Neural cell (in vitro differentiated cells): Measurements from ENCODE around the gene SBK3.

Source experiments
- EP300 ChIP-seq: fragments of 450-650 bp; conservative IDR thresholded peaks from 2 replicates; pipeline ENCODE4 v1.6.1; 2014; ENCODE audit warnings: antibody characterized with exemption, mild to moderate bottlenecking, moderate library complexity; ENCODE audit not compliant: poor library complexity, severe bottlenecking
- EZH2 ChIP-seq: fragments of 200-600, 300-800 bp; shearing (Covaris generic), sonication (generic); IDR thresholded peaks from 2 replicates; pipeline ENCODE4 v1.6.1; 2014; ENCODE audit warnings: antibody characterized with exemption, low read length, borderline replicate concordance, mild to moderate bottlenecking; ENCODE audit not compliant: insufficient read depth, poor library complexity, severe bottlenecking
- MXI1 ChIP-seq: fragments of 450-650 bp; conservative IDR thresholded peaks from 2 replicates; pipeline ENCODE4 v1.6.1; 2014; ENCODE audit warnings: antibody characterized with exemption, mild to moderate bottlenecking; ENCODE audit not compliant: poor library complexity, severe bottlenecking
- POLR2AphosphoS5 ChIP-seq: IDR thresholded peaks from 2 replicates; pipeline ENCODE4 v1.6.1; 2012
- RAD21 ChIP-seq: fragments of 450-650 bp; conservative IDR thresholded peaks from 2 replicates; pipeline ENCODE4 v1.6.1; 2014; ENCODE audit warnings: antibody characterized with exemption, mild to moderate bottlenecking, moderate library complexity
- REST ChIP-seq: IDR thresholded peaks from 2 replicates; pipeline ENCODE4 v1.6.1; 2012; ENCODE audit warnings: borderline replicate concordance
- SMC3 ChIP-seq: fragments of 450-650 bp; conservative IDR thresholded peaks from 2 replicates; pipeline ENCODE4 v1.6.1; 2014; ENCODE audit warnings: antibody characterized with exemption, mild to moderate bottlenecking, moderate library complexity; ENCODE audit not compliant: poor library complexity
- TAF1 ChIP-seq: IDR thresholded peaks from 2 replicates; pipeline ENCODE4 v1.6.1; 2012; ENCODE audit warnings: low read depth
- TF ChIP-seq, protein P1 (sequence below): fragments of 450-650 bp; IDR thresholded peaks from 2 replicates; pipeline ENCODE4 v1.5.1; 2014; ENCODE audit warnings: antibody characterized with exemption, mild to moderate bottlenecking, moderate library complexity; ENCODE audit not compliant: poor library complexity, severe bottlenecking

DNA sequence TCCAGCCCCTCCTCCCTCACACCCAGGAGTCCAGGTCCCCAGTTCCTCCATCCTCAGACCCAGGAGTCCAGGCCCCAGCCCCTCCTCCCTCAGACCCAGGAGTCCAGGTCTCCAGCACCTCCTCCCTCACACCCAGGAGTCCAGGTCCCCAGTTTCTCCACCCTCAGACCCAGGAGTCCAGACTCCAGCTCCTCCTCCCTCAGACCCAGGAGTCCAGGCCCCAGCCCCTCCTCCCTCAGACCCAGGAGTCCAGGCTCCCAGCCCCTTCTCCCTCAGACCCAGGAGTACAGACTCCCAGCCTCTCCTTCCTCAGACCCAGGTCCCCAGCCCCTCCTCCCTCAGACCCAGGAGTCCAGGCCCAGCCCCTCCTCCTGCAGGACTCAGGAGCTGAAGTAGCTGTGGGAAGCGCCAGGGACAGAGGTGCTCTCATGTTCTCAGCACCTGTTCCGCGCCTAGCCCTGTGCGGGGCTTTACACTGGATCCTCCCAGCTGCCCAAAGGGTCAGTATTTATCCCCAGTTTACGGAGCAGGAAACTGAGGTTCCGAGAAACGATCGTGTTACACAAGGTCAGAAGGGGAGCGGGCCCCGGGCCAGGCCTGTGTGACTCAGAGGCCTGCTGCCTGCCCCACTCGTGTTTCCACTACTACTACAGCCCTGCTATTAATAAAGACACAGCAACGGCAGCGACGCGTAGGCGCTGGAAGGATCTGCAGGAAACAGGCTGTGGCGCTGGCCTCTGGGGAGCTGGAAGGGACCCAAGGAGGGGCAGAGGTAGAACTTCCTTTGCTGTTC is 1.7 kb upstream of the SBK3 start:
- TF ChIP-seq, protein P1, sequence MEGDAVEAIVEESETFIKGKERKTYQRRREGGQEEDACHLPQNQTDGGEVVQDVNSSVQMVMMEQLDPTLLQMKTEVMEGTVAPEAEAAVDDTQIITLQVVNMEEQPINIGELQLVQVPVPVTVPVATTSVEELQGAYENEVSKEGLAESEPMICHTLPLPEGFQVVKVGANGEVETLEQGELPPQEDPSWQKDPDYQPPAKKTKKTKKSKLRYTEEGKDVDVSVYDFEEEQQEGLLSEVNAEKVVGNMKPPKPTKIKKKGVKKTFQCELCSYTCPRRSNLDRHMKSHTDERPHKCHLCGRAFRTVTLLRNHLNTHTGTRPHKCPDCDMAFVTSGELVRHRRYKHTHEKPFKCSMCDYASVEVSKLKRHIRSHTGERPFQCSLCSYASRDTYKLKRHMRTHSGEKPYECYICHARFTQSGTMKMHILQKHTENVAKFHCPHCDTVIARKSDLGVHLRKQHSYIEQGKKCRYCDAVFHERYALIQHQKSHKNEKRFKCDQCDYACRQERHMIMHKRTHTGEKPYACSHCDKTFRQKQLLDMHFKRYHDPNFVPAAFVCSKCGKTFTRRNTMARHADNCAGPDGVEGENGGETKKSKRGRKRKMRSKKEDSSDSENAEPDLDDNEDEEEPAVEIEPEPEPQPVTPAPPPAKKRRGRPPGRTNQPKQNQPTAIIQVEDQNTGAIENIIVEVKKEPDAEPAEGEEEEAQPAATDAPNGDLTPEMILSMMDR = no peak
- TF ChIP-seq EP300 = no peak
- no peak for TF ChIP-seq RAD21
- no peak for TF ChIP-seq EZH2
- TF ChIP-seq POLR2AphosphoS5 = no peak
- no peak for TF ChIP-seq SMC3
- TF ChIP-seq TAF1 = no peak
- no peak for TF ChIP-seq REST
- no peak for TF ChIP-seq MXI1
